GM23248 (cell line): ENCODE measurements around the gene SLC26A4.

Experiments
- EZH2 ChIP-seq: fragments of 200-600 bp; sonication (generic); IDR thresholded peaks from 2 replicates; pipeline ENCODE4 v1.6.1; 2018; ENCODE audit warnings: antibody characterized with exemption, mild to moderate bottlenecking; ENCODE audit not compliant: insufficient read depth, poor library complexity, severe bottlenecking
- EZH2phosphoT487 ChIP-seq: fragments of 200-600 bp; sonication (generic); IDR thresholded peaks from 2 replicates; pipeline ENCODE4 v1.6.1; 2018; ENCODE audit warnings: antibody characterized with exemption, moderate library complexity, mild to moderate bottlenecking, low read depth; ENCODE audit not compliant: insufficient read depth

- TF ChIP-seq EZH2 (no peak), EZH2phosphoT487 (no peak)
Observed at GRCh38 chr7:107622894-107623293, 37.7 kb upstream of the SLC26A4 start.
